ENCODE data around the gene TMPRSS2. TPM values are rescaled to one million over a fixed set of nuclear protein-coding genes. Genes with fewer than 3 reads are reported as not detected.

Gene TMPRSS2
- total and polyA plus RNA-seq, 9 of the 15 experiments (the other 6 are each of a cell fraction or from before 2014, with no cell fraction given) = 0.20 TPM; not detected in 8

- TF ChIP-seq HNRNPLL (IDR thresholded peaks at IDR 0.05; ENCODE audit: low read depth, low read length, poor library complexity, severe bottlenecking) (no peak), RHOXF2B (CRISPR knock-in tag; conservative IDR thresholded peaks at IDR 0.05) (no peak), MYBL2 (IDR thresholded peaks at IDR 0.05; ENCODE audit: low read depth) (no peak), MYBL2 (CRISPR knock-in tag; IDR thresholded peaks at IDR 0.05; ENCODE audit: borderline replicate concordance) (no peak)
Measured at GRCh38 chr21:41507521-41508414, at the start of gene TMPRSS2 (continued).

GRCh38 chr21:41555057-41555456, 47.1 kb upstream of the TMPRSS2 start:
- Histone ChIP-seq H3K36me3 (ENCODE audit: control insufficient read depth, insufficient read depth, low read length) (no peaks in the 10 kb centered on the region), H3K27me3 (ENCODE audit: control insufficient read depth in 2 of 2, insufficient read depth in 2 of 2, low read length in 2 of 2) (peaks cover 0 to 19% of the 10 kb centered on the region in 2 experiments; a peak in 2 of 5 replicates), H2AFZ (ENCODE audit: low read depth, low read length) (no peak overlapping the region), H3K4me1 (replicated peaks in 1 of 2; ENCODE audit: control insufficient read depth in 2 of 2, insufficient read depth in 2 of 2, low read length in 2 of 2) (no peaks in the 10 kb centered on the region), H3K4me2 (ENCODE audit: insufficient read depth, low read length) (no peak overlapping the region), H3K9ac (ENCODE audit: insufficient read depth in 1 of 2, low read depth in 2 of 2, low read length in 2 of 2) (no peak overlapping the region), H3K4me3 (no peak overlapping the region), H3K79me2 (ENCODE audit: control insufficient read depth, insufficient read depth, low read length) (no peaks in the 10 kb centered on the region), H4K20me1 (replicated peaks; ENCODE audit: control insufficient read depth, insufficient read depth, low read length) (no peaks in the 10 kb centered on the region), H3K27ac (ENCODE audit: extremely low read depth, low read depth, low read length) (no peak overlapping the region), H3K9me1 (ENCODE audit: control insufficient read depth, insufficient read depth, low read length) (no peaks in the 10 kb centered on the region), H3K9me3 (replicated peaks; ENCODE audit: control insufficient read depth, insufficient read depth, low read depth, low read length) (no peaks in the 10 kb centered on the region)
- intact Hi-C loops (cut with micrococcal nuclease) (no loop called here), in situ Hi-C loops (cut with MboI) (no loop called here)
- POLR2A ChIA-PET = no interaction called here
- DNase-seq (ENCODE audit: extremely low read depth in 1 of 4, low spot score in 3 of 4) (no peak), ATAC-seq (no peak), FAIRE-seq (no peak)
- CTCF ChIA-PET (ENCODE audit: low intra/inter-chr PET ratio) = no interaction called here
- WGBS (ENCODE audit: insufficient coverage, low coverage, missing lambda C conversion rate) = 0% methylated on average over 1 of the region's 1 CpG
- no TSS peak for BruUV-seq (replicated peaks)
- no peak for TF ChIP-seq POLR3A (IDR thresholded peaks at IDR 0.05; ENCODE audit: borderline replicate concordance, extremely low read depth, insufficient read depth, insufficient read length)
- TF ChIP-seq ZNF408 (CRISPR knock-in tag; IDR thresholded peaks at IDR 0.05; ENCODE audit: low read depth) = no peak
- TF ChIP-seq GABPA (tag; conservative IDR thresholded peaks at IDR 0.05; ENCODE audit: low read depth) = no peak
- no peak for TF ChIP-seq KDM5B (IDR thresholded peaks at IDR 0.05; ENCODE audit: insufficient replicate concordance, low read depth, low read length)
- TF ChIP-seq RBM15 (IDR thresholded peaks at IDR 0.05; ENCODE audit: insufficient read depth, low read length) = no peak
- TF ChIP-seq ZNF766 (CRISPR knock-in tag; conservative IDR thresholded peaks at IDR 0.05) = no peak
- no peak for TF ChIP-seq ZNF143 (CRISPR knock-in tag; IDR thresholded peaks at IDR 0.05)
- no peak for TF ChIP-seq E2F8 (IDR thresholded peaks at IDR 0.05; ENCODE audit: low read depth, partially characterized antibody)
- TF ChIP-seq MAFF (IDR thresholded peaks at IDR 0.05; ENCODE audit: low read length) = no peak
- no peak for TF ChIP-seq USF2 (CRISPR knock-in tag; IDR thresholded peaks at IDR 0.05)
